Measurements from ENCODE around the gene SPECC1. TPM values are rescaled to one million over a fixed set of nuclear protein-coding genes. Genes with fewer than 3 reads are reported as not detected.

Gene SPECC1
- total and polyA plus RNA-seq, 2 of the 4 experiments (the other 2 are of a cell fraction) = 16.9 to 26.2 TPM

DNA sequence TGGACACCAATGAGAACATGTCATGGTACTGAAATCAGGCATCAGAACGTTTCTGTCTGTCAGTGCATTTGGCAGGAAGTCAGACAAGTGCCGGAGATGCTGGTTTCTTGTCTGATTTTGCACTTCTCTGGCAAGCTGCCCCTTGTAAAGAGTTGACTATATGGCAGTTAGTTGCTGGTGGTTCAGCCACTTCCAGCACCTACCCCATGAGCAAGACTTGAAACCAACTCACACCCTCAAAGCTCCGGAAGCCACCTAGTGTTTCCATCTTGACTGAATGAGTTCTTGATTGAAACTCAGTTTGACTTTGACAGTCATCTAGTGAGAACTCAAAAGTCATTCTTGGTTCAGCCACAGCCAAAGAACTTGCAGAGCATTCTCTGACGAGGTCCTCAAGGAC is 225.1 kb downstream of the SPECC1 start:
- Histone ChIP-seq H3K27ac (ENCODE audit: insufficient read depth, low read length) (no peak overlapping the region), H2BK15ac (ENCODE audit: low read depth, low read length) (no peak overlapping the region), H4K91ac (ENCODE audit: insufficient read depth, low read depth, low read length) (no peak overlapping the region), H3K56ac (ENCODE audit: extremely low read depth, insufficient read depth, low read length) (no peak overlapping the region), H3K14ac (replicated peaks; ENCODE audit: low read depth, low read length) (no peak overlapping the region), H3K4me2 (ENCODE audit: low read depth, low read length) (no peak overlapping the region), H3K4ac (ENCODE audit: low read depth, low read length) (no peak overlapping the region), H2AK9ac (replicated peaks; ENCODE audit: low read depth, low read length, poor library complexity) (no peak overlapping the region), H2AFZ (replicated peaks; ENCODE audit: low read length, poor library complexity) (no peak overlapping the region), H2AK5ac (ENCODE audit: low read depth, low read length) (no peak overlapping the region), H3K36me3 (ENCODE audit: control insufficient read depth, insufficient read depth, low read length) (peaks cover 30% of the 10 kb centered on the region), H3K9ac (ENCODE audit: low read depth, low read length) (no peak overlapping the region), H3K4me3 (ENCODE audit: insufficient read depth, low read depth, low read length) (no peak overlapping the region), H3K9me1 (ENCODE audit: insufficient read depth, low read length) (peaks cover 3% of the 10 kb centered on the region), H2BK5ac (ENCODE audit: low read depth, low read length, poor library complexity, severe bottlenecking) (no peak overlapping the region), H4K20me1 (ENCODE audit: insufficient read depth, low read length) (no peaks in the 10 kb centered on the region), H3K18ac (ENCODE audit: low read depth, low read length) (no peak overlapping the region), H4K8ac (ENCODE audit: low read depth in 2 of 2, low read length in 2 of 2) (no peak overlapping the region), H3K27me3 (ENCODE audit: control insufficient read depth, insufficient read depth, low read length) (no peaks in the 10 kb centered on the region), H2BK20ac (ENCODE audit: low read depth, low read length) (no peak overlapping the region), H3K79me1 (ENCODE audit: low read depth in 1 of 2, low read length in 2 of 2) (peaks cover 10 to 21% of the 10 kb centered on the region in 2 experiments), H2BK120ac (ENCODE audit: low read depth, low read length) (no peak overlapping the region), H3K23ac (ENCODE audit: low read depth, low read length) (no peak overlapping the region), H3K4me1 (ENCODE audit: control insufficient read depth, insufficient read depth, low read length) (peaks cover 2% of the 10 kb centered on the region; the same call in 1 of the 2 replicates), H3K9me3 (ENCODE audit: control insufficient read depth, insufficient read depth, low read length) (no peaks in the 10 kb centered on the region), H4K5ac (ENCODE audit: low read depth, low read length) (no peak overlapping the region)
- dilution Hi-C loops (cut with HindIII; ENCODE audit: low sequenced_read_pairs, unreplicated experiment) = no loop called here
- ATAC-seq (ENCODE audit: low read depth) (no peak), DNase-seq (no peak)
- WGBS, 2 experiments (ENCODE audit: extremely low coverage in 2 of 2, insufficient read length in 1 of 2) = 100% methylated on average over 1 of the region's 4 CpGs; no CpG with 5 or more reads in 1 of the 2 experiments
- POLR2A ChIA-PET (ENCODE audit: unreplicated experiment) = no interaction called here
- in situ Hi-C loops (cut with MboI; ENCODE audit: low sequenced_read_pairs) = no loop called here
- no TSS peak for BruUV-seq (replicated peaks)
- intact Hi-C loops (cut with micrococcal nuclease) = no loop called here
- CTCF ChIA-PET = no interaction called here
- TF ChIP-seq POLR2A (IDR thresholded peaks at IDR 0.05; ENCODE audit: low read depth, low read length) (no peak), SMC3 (IDR thresholded peaks at IDR 0.05; ENCODE audit: low read depth, low read length) (no peak), CEBPB (IDR thresholded peaks at IDR 0.05; ENCODE audit: low read depth, low read length) (no peak), RFX5 (IDR thresholded peaks at IDR 0.05; ENCODE audit: low read depth, low read length) (no peak), MAFK (IDR thresholded peaks at IDR 0.05; ENCODE audit: low read depth, low read length) (no peak), CHD1 (IDR thresholded peaks at IDR 0.05; ENCODE audit: low read depth, low read length) (no peak), BHLHE40 (IDR thresholded peaks at IDR 0.05; ENCODE audit: low read depth, low read length) (no peak), MXI1 (IDR thresholded peaks at IDR 0.05; ENCODE audit: borderline replicate concordance, low read depth, low read length) (no peak), FOS (IDR thresholded peaks at IDR 0.05; ENCODE audit: low read depth, low read length) (no peak)
- TF ChIP-seq, protein P1, sequence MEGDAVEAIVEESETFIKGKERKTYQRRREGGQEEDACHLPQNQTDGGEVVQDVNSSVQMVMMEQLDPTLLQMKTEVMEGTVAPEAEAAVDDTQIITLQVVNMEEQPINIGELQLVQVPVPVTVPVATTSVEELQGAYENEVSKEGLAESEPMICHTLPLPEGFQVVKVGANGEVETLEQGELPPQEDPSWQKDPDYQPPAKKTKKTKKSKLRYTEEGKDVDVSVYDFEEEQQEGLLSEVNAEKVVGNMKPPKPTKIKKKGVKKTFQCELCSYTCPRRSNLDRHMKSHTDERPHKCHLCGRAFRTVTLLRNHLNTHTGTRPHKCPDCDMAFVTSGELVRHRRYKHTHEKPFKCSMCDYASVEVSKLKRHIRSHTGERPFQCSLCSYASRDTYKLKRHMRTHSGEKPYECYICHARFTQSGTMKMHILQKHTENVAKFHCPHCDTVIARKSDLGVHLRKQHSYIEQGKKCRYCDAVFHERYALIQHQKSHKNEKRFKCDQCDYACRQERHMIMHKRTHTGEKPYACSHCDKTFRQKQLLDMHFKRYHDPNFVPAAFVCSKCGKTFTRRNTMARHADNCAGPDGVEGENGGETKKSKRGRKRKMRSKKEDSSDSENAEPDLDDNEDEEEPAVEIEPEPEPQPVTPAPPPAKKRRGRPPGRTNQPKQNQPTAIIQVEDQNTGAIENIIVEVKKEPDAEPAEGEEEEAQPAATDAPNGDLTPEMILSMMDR (conservative IDR thresholded peaks at IDR 0.05; ENCODE audit: low read depth, low read length) = no peak
- TF ChIP-seq, protein P2, sequence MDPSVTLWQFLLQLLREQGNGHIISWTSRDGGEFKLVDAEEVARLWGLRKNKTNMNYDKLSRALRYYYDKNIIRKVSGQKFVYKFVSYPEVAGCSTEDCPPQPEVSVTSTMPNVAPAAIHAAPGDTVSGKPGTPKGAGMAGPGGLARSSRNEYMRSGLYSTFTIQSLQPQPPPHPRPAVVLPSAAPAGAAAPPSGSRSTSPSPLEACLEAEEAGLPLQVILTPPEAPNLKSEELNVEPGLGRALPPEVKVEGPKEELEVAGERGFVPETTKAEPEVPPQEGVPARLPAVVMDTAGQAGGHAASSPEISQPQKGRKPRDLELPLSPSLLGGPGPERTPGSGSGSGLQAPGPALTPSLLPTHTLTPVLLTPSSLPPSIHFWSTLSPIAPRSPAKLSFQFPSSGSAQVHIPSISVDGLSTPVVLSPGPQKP (IDR thresholded peaks at IDR 0.05; ENCODE audit: borderline replicate concordance, low read depth, low read length) = no peak

Measured in IMR-90 (cell line).